GM19351 (cell line): Measurements from ENCODE around the gene C1QTNF3.
"Not testable (repeated sequence)": the region's sequence is repeated elsewhere in the genome, so short reads cannot be mapped to it uniquely, and the experiment has no call there.

Experiments
- ATAC-seq: cut with Tn5 transposase; IDR thresholded peaks from one replicate; pipeline ENCODE4 v1.9.1; 2021; ENCODE audit warnings: mild to moderate bottlenecking, moderate library complexity; ENCODE audit not compliant: unreplicated experiment

C1QTNF3 gene

DNA sequence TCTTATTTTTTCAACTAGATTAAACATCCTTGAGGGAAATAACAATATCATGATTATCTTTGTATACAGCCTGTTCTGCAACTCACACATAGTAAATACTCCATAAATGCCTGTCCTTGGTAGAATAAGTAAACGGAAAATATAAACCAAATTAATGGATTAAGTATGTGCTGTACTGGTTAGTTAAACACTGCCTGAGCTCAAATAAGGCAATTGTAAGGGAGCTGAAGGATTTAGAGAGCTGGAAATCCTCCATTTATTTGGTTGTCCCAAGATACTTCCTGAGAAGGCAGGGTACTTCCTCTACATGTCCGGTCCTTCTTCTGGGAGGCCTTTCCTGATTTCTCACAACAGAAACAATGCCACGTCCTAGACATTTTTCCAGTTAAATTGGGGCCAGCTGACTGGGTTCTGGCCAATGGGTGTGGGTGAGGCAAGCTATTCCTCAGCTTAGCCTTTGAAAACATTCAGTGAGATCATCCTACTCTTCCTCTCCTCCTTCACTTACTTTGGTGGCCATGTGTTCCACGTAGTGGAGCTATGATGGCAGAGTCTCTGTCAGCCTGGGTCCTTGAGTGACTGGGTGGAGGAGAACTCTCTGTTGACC, 8.5 kb upstream of the C1QTNF3 start:
- no peak for ATAC-seq

DNA sequence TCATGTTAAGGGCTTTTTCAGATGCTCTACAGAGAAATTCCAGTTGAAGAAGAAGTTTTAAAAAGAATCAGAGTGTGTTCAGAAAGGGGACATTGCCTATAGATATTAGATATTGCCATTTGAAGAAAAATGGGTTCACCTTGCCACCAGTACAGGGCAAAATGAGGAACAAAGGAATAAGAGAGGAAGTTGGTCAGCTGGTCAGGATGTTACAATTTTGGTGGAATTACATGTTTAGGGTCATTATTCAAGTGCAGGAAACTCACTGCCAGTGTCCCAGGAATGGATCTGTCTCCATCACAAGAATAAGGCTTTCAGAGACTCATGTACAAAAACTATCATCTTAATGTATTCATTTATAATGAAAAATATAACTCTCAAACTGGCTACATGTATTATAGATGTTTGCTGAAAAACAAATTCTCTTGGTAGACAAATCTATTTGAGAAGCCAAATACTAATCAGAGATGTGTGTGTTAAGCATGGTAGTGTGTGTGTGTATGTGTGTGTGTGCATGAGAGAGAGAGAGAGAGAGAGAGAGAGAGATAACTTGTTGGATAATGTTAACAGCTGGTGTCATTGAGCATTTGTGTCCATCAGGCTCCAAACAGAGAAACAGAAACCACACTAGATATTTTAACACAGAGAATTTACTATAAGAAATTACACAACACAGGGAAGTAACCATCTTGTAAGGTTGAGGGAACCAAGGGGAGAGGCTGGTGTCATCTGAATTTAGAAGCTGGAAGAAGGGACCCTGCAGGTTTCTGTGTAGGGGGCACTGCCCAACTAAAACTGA, 5.0 kb upstream of the C1QTNF3 start:
- ATAC-seq = no peak

GRCh38 chr5:34047143-34047542, 4.1 kb upstream of the C1QTNF3 start:
- ATAC-seq = no peak

GRCh38 chr5:34045996-34046395, 3.0 kb upstream of the C1QTNF3 start:
- ATAC-seq = no peak

DNA sequence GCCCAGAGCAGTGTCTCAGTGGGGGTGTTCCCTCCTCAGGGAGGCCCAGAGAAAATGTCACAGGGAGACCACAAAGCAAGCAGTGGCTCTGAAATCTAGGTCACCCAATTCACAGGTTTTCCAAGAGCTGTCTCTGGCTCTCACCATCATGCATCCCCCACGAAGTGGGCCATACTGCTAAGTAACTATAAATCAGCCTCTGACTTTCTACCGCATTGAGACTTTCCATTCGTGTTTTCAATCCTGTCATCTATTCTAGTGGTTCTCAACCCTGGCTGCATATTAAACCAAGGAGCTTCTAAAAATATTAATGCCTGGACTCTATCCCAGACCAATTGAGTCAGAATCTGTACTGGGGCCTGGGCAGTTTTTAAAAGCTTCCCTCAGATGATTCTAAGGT, 2.0 kb upstream of the C1QTNF3 start:
- ATAC-seq = no peak

GRCh38 chr5:34042321-34042720, 692 bp downstream of the C1QTNF3 start:
- ATAC-seq = no peak

GRCh38 chr5:34041247-34041972, 1.6 kb downstream of the C1QTNF3 start:
- no peak for ATAC-seq

- no peak for ATAC-seq
Observed at GRCh38 chr5:34040472-34040871, 2.5 kb downstream of the C1QTNF3 start.

DNA sequence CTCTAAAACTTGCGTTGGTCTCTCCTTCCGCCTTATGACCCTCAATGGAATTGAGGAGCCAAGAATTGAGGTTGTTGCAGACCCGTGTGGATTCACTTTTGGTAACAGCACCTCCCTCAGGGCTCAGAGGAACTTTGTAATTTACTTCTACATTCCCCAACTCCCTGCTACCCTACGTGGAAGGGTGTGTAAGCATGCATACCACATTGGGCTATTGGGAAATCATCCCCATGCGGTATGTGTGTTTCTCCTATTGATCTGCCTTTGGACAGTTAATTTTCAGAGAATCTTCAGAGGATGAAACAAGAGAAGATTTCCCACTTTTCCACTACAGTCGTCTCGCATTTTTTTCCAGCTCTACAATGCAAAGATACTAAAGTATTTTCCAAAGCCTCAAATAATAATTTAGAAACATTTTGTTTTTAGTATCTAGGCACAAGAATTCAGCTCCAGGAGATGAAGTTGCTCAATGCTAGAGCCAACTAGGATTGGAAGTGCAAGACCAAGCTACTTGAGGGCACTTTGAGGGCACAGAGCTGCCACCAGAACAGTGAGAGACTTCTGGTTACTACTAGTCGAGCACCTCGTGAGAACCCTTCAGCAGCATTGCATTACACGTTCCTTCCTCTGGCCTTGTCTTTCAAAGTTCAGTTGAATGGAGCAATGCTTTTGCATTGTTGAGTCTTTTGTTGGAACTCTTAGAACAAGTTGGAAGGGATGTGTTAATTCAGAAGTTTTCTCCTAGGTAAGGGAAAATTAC, 3.4 kb downstream of the C1QTNF3 start:
- ATAC-seq = no peak

- no peak for ATAC-seq
Observed at GRCh38 chr5:34038838-34039237, 4.2 kb downstream of the C1QTNF3 start.

DNA sequence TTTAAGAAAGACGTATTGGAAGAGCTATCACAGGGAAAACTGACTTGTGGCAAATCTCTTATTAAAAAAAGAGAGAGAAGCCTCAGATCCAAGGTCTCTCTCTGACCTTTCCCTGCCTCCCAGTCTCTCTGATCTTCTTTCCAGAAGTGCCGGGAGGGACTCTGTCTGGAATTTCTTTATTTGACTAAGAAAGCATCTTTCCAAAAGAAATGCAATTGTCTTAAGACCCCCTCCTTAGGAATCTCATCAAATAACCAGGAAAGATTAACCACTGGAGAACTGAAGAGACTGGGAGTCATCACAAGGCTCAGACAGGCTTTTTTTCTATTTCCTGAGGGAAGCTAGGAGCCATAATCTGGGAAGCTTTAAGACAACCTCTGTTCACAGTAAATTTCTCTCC, 4.6 kb downstream of the C1QTNF3 start:
- no peak for ATAC-seq

DNA sequence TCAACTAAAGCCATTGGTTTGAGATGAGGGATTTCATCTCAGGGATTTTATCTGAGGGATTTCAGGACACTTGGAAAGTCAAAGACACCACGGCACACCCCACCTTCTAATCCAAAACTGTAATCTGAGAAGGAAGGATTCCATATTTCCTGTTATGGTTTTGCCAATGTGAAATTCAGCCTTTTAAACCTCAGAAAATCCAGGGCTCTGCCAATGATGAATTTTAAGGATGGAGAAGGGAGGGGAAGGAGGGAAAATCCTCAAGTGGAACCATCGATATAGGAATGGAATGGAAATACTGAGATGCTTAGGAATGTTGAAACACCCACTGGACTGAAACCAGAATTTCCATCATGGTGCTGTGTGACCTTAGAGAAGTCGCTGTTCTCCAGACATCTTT, 5.3 kb downstream of the C1QTNF3 start:
- ATAC-seq = no peak

GRCh38 chr5:34035756-34036155, 7.3 kb downstream of the C1QTNF3 start:
- ATAC-seq = no peak

- no peak for ATAC-seq
Observed at GRCh38 chr5:34034534-34035327, 8.3 kb downstream of the C1QTNF3 start.

DNA sequence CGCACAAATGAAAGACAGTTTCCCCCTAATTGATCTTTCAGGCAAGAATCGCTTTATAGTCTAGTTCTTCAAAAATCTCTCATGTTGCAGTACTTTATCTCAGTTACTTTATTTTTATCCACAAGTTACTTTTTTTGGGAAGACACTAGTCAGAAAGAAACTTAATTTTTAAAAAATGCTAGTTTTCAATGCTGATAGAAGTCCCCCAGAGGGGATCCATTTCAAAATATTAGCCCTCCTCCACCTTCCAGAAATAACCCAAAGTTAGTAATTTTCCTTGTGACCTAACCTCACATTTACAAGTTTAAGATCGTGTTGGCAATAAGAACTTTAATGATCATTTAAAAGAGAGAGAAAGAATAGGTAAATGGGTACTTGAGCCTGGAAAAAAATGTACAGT, 11.0 kb downstream of the C1QTNF3 start:
- no peak for ATAC-seq

DNA sequence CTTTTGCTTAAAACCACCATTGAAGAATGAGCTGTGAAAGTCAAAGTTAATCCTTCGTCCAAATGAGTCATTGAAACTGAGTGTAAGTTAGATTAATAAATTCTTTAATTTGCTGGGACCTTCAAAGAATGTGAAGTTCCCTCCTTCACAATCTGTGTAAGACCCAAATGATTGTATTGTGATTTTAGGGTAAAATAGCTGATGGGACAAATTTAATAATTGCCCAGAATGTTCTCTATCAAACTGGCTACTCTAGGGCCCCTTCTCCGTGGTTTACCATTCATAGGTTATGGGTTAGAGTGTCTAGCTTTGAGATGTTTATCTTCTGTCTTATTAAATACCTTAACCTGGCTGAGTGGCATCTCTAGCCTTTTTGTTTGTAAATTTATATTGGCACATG, 11.9 kb downstream of the C1QTNF3 start:
- ATAC-seq = no peak

- ATAC-seq = not testable (repeated sequence)
Observed at GRCh38 chr5:34030585-34030984, 12.4 kb downstream of the C1QTNF3 start.

- ATAC-seq = no peak
Observed at GRCh38 chr5:34030048-34030447, 13.0 kb downstream of the C1QTNF3 start.

GRCh38 chr5:34028349-34028748, 14.7 kb downstream of the C1QTNF3 start:
- no peak for ATAC-seq

- no peak for ATAC-seq
Observed at GRCh38 chr5:34026089-34026761, 16.8 kb downstream of the C1QTNF3 start.
